ENCODE data around the gene SENP1.

SENP1 gene

DNA sequence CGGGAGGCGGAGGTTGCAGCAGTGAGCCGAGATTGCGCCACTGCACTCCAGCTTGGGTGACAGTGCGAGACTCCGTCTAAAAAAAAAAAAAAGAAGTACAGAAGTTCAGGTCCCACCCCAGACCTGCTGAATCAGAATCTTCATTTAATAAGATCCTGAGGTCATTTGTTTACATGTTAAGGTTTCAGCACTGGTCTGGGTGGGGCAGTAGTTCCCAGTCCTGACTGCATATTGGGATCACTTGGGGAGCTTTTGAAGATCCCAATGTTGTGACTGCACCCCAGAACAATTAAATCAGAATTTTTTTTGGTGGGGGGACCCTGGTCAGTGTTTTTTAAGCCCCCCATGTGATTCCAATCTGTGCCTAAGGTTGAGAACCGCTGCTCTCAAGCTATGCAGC lies 89.9 kb downstream of the SENP1 start:
- DNase-seq = no peak

DNA sequence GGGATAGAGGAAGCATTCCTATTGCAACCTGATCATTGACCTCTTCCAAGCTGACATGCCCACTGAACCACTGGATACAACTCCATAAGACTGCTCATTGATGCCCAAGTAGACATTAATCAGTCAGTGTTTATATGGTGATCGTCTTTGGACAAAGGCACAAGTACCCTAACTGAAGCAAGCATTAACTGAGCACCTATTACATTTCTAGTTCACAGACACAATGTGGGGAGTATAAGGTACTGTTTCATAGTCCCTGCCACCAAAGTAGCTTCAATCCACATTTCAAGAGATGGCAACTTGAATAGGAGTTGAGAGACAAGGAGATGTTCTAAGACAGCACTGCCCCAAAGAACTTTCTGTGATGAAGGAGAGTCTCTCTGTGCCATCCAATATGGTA lies 90.8 kb downstream of the SENP1 start:
- no peak for DNase-seq

DNA sequence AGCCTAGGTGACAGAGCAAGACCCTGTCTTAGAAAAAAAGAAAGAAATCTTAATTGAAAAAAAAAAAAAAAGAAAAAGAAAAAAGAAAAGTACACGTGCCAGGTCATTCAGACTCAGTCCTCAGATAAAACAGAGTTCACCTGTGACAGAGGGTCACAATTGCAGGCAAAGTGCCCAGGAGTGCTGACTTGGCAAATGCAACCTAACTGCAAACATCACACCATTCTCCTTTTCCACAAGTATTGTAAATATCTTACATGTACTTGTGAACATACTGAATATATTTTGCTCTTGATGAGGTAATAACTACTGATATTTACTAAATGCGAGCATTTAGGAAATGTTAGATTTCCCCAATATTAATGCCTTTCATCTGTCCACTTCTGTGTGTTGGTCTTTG lies 92.6 kb downstream of the SENP1 start:
- DNase-seq = no peak

DNA sequence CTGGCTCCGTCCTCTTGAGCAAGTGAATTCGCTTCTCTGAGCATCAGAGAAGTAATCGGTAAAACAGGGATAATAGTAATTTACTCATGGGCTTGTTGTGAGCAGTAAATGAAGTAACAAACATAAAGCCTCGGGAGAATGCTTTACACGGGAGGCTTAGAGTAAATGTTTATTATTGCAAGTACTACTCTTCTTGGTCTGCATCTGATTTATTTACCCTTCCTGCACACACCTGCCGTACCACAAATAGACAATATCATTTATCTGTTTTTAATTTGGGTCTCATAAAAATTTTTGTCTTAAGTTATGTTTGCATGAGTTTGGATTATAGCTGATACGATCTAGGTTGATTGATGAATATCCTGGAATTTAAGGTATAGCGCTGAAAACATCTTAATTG lies 93.8 kb downstream of the SENP1 start:
- no peak for DNase-seq

DNA sequence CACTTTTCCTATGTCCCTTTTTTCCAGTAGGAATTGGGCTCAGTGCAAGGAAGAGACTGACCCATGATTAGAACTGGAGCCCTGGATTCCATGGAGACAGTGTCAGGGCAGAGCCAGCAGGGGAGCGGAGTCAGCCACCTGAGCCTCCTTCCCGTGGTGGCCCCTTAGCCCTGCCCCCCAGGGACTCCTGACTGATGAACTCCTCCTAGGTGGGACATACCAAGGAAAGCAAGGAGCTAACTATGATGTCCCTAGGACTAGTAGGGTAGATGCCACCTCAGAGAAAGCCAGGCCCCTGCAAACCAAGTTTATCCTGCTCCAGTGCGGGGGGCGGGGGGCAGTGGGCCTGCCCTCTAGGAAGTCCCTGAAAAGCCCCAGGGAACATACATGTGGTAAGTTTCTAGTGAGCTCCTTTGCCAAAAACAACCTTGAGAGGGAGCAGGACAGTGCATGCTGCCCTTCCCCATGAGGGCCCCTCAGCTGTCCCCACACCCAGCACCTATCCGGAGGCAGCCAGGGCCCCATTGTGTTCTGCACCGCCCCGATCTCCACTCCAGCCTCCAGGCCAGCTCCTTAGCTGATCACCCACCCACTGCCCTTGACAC lies 95.4 kb downstream of the SENP1 start:
- no peak for DNase-seq

DNA sequence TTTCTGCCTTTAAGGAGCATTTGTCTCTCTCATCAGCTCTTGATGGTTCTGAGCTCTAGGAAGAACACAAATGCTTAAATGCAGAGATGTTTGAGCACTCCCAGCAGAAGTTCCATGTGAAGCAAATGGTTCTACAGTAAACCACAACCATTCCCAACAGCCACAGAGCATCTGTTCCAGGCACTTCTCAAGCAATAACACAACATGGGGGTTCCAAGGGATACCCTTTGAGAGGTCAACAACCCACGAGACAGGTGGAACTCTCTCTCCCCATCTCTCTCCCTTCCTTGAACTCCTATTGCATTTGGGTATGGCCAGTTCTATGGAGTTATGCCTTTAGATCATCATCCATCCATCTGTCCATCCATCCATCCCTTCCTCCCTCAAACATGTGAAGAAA lies 96.4 kb downstream of the SENP1 start:
- no peak for DNase-seq

DNA sequence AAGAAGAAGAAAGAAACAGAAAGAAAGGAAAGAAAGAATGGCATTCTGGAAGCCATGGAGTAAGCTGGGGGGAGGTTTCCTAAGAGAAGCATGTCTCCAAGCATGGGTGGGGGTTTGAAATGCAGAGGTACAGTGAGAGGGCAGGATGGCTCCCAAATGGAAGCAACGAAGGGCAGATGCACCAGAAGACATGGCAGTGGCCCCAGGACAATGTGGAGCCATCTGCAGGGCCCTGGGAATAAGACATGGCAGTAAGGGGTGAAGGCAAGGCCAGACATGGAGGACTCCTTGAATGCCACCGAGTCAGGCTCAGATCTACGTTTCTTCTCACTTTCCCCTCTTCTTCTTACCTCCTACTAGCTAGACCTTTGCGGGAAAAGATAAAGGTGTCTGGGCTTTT lies 96.9 kb downstream of the SENP1 start:
- no peak for DNase-seq

DNA sequence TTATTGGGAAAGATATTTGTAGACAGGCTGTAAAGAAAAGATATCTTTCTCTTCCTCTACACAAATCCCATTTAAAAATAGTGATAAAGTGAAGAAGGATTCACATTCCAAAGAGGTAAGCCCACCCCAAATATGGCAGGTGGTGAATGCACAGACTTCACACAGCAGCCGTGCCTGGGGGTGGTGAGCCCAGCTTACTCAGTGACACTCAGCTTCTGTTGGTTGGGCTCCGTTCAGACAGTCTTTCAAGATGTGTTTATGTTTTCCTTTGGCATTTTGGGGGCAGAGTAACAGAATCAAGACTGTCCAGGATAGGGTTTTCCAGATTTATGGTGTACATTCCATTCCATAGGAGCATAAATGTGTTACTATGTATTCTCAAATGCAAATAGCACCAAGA lies 97.5 kb downstream of the SENP1 start:
- DNase-seq = no peak

DNA sequence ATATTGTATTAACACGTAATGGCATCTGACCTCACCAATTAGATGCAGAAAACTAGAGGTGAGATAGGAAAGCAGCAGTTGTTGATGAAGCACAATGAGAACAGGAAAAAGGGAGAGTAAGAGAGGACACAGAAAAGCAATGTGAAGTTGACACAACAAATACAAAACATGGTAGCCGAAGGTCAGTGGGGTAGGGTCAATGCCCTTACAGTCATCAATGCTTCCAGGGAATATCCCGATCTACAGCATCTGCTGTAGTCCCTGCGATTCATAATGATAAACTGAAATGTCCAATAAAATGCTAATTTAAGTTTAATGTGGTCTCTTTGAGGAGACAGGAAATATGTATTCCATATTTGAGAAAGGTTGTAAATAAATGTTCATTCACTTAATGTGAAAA lies 98.7 kb downstream of the SENP1 start:
- no peak for DNase-seq

DNA sequence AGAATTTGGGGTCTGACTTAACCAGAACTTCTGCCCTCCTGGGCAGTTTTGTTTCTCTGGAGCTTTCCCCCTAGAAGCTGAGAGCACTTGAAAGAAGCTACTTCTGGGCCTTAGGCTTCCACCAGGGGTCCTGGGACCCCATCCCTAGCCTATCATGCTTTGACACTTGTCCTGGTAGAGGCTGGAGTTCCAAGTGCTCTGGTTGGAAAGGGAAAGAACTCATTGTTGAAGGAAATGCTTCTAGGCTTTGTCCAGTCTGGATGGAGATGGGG lies 100.2 kb downstream of the SENP1 start:
- DNase-seq = no peak

DNA sequence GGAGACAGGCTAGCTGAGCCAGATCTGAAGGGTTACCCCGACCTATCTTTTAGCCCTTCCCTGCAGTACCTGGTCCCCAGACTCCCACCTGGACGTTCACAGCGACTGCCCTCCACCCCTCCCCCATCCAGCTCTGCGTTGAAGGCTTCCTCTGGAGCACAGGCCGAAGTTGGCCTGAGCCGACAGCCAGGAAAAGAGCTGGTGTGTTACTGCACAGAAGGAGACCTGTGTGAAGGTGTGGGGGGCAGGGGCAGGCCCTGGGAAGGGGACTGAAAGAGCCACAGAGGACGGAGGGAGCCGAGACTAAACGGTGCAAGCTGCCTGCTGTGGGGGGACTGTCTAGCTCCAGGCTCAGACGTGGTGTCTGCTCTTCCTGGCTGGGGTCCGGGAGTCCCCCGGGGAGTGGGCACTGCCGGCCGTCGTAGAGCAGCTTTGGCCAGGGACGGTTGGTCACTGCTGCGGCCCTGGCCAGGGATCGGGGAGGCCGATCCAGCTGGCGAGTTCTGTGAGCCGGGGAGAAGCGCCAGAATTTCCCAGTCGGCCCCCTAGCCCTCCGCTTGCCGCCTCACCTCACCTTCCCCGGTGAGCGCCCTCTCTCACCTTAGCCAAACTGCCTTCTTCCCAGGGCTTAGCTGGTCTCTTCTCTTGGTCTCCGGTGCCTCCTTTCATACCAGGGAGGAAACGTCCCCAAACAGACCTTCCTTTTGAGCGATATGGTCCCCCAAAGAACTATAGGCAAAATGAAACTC lies 100.7 kb downstream of the SENP1 start:
- no peak for DNase-seq

DNA sequence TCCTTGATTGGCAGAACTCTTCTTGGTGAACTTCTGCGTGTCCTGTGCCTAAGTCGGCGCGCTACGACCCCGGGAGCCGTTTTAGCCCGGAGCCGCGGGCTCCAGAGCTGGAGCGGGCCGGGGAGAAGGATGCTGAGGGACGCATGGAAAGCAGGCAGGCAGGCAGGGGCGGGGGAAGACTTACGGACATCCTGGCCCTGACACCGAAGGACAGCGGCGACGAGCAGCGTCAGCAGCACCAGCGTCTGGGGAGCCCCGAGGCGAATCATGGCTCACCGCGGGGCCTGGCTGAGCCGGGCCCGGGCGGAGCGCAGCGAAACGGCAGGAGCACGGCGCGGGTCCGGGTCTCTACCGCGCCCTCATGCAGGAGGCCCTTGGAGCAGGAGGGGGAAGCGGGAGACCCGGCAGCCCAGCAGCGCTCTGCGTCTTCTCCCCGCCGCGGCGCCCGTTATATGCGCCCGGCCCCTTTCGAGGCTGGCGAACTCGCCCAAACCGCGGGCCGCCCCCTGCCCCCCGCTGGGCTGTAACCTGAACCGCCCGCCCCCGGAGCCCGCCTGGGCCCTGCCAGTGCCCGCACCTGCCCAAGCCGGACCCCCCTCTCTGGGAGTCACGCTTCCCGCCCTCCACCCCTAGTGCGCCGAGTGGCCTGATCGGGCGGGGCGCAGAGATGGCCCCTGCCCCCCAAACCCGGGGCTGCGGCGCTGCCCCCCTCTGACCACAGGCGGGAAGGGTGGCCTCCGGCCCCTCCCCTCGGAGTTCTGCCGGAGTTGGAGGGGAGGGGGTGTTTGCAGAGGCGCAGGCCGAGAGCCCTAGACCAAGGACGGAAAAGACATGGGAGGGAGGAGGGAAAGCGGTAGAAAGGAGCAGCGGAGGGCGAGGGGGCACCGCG lies 101.6 kb downstream of the SENP1 start, which contains the start of gene COL2A1:
Gene COL2A1 (minus strand): TSS at position 424 of the 889 bp plus-strand sequence. CDS start 155 bp downstream, at position 269.
- DNase-seq = no peak

DNA sequence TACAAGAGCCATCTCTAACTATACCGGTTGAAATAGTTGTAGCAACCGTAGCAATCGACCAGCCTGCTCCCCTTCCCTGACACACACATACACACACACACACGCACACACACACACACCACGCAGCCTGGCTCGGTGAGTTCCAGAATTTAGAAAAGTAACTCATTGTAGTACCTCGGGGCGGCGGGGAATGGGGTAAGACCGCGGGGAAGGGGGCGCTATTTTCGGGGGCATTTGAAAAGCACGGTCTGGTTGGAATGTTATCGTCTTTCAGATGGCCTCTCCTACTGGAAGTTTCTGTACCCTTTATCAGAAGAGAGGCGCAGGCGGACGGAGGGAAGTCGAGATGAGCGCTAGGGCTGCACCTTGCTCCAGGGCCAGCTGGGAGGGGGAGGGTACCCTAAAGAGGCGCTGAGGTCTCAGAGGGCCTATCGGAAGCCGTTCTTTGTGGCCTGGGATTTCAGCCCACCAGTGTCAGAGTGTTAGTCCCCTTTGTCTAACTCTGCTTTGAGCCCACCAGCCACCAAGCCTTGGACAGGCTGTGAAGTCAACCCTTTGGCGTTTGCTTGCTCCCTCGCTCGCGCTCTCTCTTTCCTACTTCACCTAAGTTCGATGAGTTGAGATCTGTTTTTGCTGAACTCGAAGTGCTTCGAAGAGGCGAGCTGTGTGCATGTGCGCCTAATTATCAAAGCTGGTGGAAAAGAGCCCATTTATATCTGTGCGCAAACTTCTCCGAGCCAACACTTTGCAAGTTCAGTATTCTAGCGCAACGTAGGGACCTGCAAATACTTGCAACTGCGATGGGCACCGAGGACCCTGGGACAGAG lies 102.4 kb downstream of the SENP1 start:
- no peak for DNase-seq

DNA sequence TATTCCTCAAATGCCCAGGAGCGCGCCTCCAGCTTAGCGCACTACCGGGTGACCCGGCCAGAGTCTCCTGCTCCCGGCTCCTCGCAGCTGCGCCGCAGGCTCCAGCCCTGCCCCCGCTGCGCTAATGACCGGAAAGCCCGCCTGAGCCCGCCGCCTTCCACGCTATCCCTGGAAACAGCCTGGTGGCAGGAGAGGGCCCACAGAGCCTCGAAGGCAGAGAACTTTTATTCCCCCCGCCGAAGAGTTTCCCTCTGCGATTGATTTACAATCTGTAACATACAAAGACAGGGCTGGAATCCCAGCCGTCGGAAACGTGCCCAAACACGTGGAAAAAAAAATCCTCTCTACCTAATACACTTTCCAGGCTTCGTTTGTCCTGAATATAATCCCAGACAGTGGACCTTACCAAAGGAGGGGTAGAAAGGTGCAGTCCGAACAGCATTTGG lies 103.1 kb downstream of the SENP1 start:
- no peak for DNase-seq

DNA sequence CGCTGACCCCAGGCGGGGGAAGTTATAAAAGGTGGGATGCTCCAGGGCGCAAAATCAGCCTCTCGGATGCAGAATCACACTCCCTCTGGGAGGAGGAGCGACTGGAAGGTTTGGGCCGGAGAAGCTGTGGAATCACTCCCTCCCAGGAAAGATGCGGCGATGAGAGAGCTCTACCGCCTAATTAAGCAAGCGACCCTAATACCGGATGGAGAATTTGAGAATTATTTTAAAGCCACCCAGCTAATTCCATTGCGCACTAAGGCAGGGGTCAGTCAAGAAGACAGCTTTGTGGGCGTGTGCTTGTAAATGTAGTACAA lies 103.5 kb downstream of the SENP1 start:
- no peak for DNase-seq

DNA sequence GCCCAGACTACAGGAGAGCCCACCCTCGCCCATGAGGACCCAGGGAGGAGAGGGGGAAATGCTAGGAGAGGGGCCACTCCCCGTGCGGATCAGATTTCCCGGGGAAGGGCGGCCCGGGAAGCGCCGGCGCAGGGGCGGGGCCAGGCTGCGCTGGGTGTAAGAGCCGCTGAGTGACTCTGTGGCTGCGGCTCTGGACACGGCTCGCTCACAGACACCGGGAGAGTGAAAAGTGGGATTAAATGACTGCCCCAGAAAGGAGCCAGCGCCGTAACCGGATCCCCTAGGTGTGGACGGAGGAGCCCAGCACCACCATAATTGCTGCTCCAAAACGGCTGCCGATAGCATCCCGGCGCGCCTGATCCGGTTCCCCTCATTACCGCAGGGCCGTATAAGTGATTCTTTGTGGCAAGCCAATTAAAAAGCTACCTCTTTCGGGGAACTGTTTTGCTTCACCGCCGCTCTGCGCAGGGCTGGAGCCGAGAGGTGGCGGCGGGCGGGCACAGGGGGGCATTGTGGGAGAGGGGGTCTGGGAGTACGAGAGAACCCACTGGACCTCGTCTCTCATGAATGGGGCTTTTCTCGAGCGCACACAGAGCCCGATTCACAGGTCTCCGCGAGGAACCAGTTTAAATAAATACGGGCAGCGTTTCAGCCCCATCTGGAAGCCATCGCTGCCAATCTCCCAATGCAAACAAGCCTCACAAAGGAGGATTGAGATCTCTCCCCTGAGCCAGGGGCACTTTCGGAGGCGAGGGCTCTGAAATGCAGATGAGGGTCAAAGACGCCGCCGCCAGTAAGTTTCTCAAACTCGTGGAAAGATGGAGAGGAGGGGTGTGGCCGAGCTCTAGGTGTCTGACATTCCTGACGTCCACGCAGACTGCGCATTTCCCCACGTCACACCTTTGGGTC lies 104.1 kb downstream of the SENP1 start:
- DNase-seq = no peak

DNA sequence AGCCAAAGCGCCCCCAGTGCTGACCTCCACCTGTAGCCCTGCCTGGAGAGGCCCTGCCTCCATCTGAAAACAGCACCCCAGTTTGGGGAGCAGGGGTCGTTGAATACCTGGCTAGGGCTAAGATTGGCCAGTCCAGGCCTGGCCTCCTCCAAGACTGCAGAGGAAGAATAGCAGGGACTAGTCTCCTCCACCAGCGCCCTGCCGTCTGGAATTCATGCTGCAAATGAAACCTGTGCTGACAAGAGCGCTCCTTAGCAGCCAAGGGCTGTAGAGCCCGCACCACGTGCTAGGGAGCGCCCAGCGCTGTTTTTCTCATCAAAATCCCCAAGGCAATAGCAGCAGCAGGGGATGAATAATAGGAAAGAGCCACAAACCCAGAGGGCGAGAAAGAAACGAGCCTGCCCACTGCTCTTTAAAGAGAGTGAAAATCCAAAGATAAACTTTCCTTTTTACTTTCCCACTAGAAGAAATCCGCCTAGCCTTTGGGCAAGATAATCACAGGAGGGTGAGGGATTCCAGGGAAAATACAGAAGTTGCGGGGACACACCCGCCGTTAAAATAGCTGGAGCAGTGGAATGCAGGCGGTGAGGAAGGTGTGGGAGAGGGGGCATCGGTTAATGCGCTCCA lies 104.9 kb downstream of the SENP1 start:
- no peak for DNase-seq

DNA sequence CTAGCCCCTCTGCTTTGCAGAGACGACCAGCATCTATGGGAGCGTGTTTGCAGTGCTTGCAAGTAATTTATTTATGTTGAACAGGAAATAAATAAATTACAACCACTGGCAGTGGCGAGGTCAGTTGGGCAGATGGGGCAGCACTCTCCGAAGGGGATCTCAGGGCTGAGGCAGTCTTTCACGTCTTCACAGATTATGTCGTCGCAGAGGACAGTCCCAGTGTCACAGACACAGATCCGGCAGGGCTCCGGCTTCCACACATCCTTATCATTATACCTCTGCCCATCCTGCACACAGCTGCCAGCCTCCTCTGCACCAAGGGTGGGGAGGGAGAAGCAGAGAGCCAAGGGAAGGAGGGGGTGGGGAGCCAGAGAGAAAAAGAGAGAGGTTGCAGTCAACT lies 106.1 kb downstream of the SENP1 start:
- DNase-seq = no peak

DNA sequence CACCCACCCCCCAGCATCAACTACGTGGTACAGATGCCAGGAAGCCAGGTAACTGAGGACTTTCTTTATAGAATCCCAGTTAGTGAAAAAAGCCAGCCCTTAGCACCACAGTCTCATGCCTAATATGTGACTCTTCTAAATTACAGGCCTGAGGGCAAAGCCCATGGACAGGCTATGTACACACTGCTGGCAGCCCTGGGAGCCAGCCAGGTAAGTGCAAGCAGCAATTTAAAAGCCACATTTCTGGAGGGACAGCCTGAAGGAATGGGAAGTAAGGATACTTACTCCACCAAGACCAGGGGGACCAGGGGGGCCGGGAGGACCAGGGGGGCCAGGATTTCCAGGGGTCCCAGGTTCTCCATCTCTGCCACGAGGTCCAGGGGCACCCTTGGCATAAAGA lies 108.6 kb downstream of the SENP1 start:
- DNase-seq = no peak

DNA sequence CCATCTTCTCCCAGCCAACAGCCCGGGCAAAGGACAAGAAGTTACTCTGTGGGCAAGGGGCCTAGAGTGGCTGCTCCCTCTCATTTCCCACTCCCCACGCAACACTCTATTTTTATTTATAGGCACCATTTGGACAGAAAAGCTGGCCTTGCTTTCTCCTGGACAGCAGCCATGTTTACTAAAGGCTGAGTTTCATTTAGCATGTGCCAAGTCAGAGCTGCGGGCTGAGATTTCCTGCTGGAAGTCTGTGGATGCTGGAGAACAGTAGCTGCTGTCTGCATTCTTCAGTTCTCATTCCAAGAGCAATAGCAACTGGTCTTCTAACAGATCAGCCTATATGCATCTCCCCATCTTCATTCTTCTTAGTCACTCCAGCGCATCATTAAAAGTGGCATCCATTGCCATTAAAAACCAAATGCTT lies 109.9 kb downstream of the SENP1 start:
- DNase-seq = no peak

DNA sequence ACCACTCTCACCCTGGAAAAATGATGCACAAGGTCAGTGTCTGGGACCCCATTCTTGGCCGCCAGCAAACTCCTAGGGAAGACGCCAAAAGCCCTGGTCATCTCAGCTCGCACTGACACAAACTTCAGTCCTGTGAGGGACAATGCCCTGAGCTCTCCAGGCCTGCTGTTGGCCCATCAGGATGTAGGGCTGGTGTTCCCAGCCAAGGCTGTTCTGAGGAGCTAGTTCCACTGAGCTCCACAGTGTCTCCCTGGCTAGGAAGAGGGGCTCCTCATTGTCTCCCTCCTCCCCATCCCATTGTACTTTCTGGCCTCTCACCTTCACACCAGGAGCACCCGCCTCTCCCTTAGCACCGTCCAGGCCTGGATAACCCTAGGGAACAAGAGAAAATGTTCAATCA lies 112.4 kb downstream of the SENP1 start:
- no peak for DNase-seq
